ENCODE measurements around the gene EFCAB8.
A peak's percentile ranks its signal among the peaks of the same experiment; 100 is the strongest.

Gene EFCAB8

GRCh38 chr20:32967961-32968457 lies 109.3 kb downstream of the EFCAB8 start:
- peaks cover 3 to 51% of the 10 kb centered on the region in 2 experiments for H3K27me3 ChIP-seq (ENCODE audit: control insufficient read depth in 1 of 2, insufficient read depth in 1 of 2, low read length in 2 of 2)
- H3K9me3 ChIP-seq (ENCODE audit: control insufficient read depth, low read length), result no peaks in the 10 kb centered on the region
- H2BK15ac ChIP-seq (ENCODE audit: low read depth, poor library complexity, severe bottlenecking), result no peak overlapping the region
- no peak overlapping the region for H2BK12ac ChIP-seq (ENCODE audit: low read length in 2 of 2)
- no peak overlapping the region for H3K4me3 ChIP-seq (ENCODE audit: insufficient read depth in 1 of 2, low read depth in 1 of 2, low read length in 2 of 2)
- no peak overlapping the region for H3K14ac ChIP-seq (ENCODE audit: low read length in 2 of 2)
- no peak overlapping the region for H3K9ac ChIP-seq (ENCODE audit: low read length)
- no peak overlapping the region for H3K23ac ChIP-seq (ENCODE audit: low read length in 2 of 2)
- no peak overlapping the region for H2AFZ ChIP-seq (ENCODE audit: low read depth, low read length)
- no peaks in the 10 kb centered on the region for H3K4me1 ChIP-seq (ENCODE audit: control insufficient read depth, insufficient read depth, low read depth, low read length)
- WGBS, result 90% methylated on average over 16 of the region's 16 CpGs
- H4K91ac ChIP-seq (ENCODE audit: low read length), result no peak overlapping the region
- no peak overlapping the region for H3K4ac ChIP-seq (ENCODE audit: low read depth in 1 of 2, low read length in 2 of 2)
- H3K79me1 ChIP-seq (replicated peaks; ENCODE audit: low read length, poor library complexity, severe bottlenecking), result no peaks in the 10 kb centered on the region
- no peak overlapping the region for H3K18ac ChIP-seq (ENCODE audit: low read depth in 1 of 2, low read length in 2 of 2)
- H2AK5ac ChIP-seq (ENCODE audit: low read length, severe bottlenecking), result no peak overlapping the region
- no peak overlapping the region for H2BK5ac ChIP-seq (ENCODE audit: low read depth, low read length, poor library complexity, severe bottlenecking)
- H3K36me3 ChIP-seq (ENCODE audit: control insufficient read depth in 1 of 2, insufficient read depth in 2 of 2, low read depth in 1 of 2, low read length in 2 of 2), result no peaks in the 10 kb centered on the region
- H4K8ac ChIP-seq (ENCODE audit: low read length), result no peak overlapping the region
- no peak overlapping the region for H2BK120ac ChIP-seq (ENCODE audit: low read depth, low read length)
- no peak overlapping the region for H3K27ac ChIP-seq (ENCODE audit: low read length, poor library complexity, severe bottlenecking)
- no peak overlapping the region for H3K4me2 ChIP-seq (ENCODE audit: low read length, poor library complexity, severe bottlenecking)
- DNase-seq, result no peak

DNA sequence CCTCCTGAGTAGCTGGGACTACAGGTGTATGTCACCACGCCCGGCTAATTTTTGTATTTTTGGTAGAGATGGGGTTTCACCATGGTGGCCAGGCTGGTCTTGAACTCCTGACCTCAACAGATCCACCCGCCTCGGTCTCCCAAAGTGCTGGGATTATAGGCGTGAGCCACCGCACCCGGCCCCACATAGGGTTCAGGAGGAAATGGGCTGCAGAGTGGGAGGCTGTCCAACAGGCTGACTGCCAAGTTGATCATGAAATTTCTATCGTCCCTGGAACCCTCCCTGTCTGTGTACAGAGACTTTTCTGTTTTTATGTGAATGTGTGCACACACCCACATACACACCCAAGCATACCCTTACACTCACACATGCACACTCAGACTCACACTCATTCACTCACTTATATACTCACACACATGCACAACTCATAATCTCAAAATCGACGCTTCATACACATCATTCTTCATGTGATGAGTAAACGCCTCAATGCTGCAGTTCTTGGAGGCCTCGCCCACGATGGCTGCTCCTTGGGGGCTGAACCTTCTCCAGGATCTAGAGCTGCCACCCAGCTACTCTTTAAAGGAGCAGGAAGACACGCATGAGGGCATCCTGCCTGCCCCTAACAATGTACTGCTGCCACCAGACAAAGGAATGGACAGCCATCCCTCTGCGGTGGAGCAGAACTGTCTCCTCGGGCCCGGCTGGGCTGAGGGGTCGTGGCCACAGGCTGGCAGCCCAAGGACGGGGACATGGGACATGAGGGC lies 109.9 kb downstream of the EFCAB8 start:
- no peaks in the 10 kb centered on the region for H3K79me1 ChIP-seq (replicated peaks; ENCODE audit: low read length, poor library complexity, severe bottlenecking)
- no peaks in the 10 kb centered on the region for H3K4me1 ChIP-seq (ENCODE audit: control insufficient read depth, insufficient read depth, low read depth, low read length)
- no peaks in the 10 kb centered on the region for H3K36me3 ChIP-seq (ENCODE audit: control insufficient read depth in 1 of 2, insufficient read depth in 2 of 2, low read depth in 1 of 2, low read length in 2 of 2)
- H3K23ac ChIP-seq (ENCODE audit: low read length in 2 of 2), result no peak overlapping the region
- no peak overlapping the region for H3K4me2 ChIP-seq (ENCODE audit: low read length, poor library complexity, severe bottlenecking)
- no peak overlapping the region for H2AFZ ChIP-seq (ENCODE audit: low read depth, low read length)
- H2BK12ac ChIP-seq (ENCODE audit: low read length in 2 of 2), result no peak overlapping the region
- no peak overlapping the region for H2BK120ac ChIP-seq (ENCODE audit: low read depth, low read length)
- H2AK5ac ChIP-seq (ENCODE audit: low read length, severe bottlenecking), result no peak overlapping the region
- no peak overlapping the region for H3K4ac ChIP-seq (ENCODE audit: low read depth in 1 of 2, low read length in 2 of 2)
- no peak overlapping the region for H3K14ac ChIP-seq (ENCODE audit: low read length in 2 of 2)
- no peak overlapping the region for H3K4me3 ChIP-seq (ENCODE audit: insufficient read depth in 1 of 2, low read depth in 1 of 2, low read length in 2 of 2)
- H2BK5ac ChIP-seq (ENCODE audit: low read depth, low read length, poor library complexity, severe bottlenecking), result no peak overlapping the region
- no peak overlapping the region for H3K9ac ChIP-seq (ENCODE audit: low read length)
- DNase-seq, result no peak
- H3K27ac ChIP-seq (ENCODE audit: low read length, poor library complexity, severe bottlenecking), result no peak overlapping the region
- H3K18ac ChIP-seq (ENCODE audit: low read depth in 1 of 2, low read length in 2 of 2), result no peak overlapping the region
- H4K91ac ChIP-seq (ENCODE audit: low read length), result no peak overlapping the region
- H3K27me3 ChIP-seq (ENCODE audit: control insufficient read depth in 1 of 2, insufficient read depth in 1 of 2, low read length in 2 of 2), result peaks cover 3 to 51% of the 10 kb centered on the region in 2 experiments
- no peak overlapping the region for H4K8ac ChIP-seq (ENCODE audit: low read length)
- 86% methylated on average over 17 of the region's 19 CpGs for WGBS
- H3K9me3 ChIP-seq (ENCODE audit: control insufficient read depth, low read length), result no peaks in the 10 kb centered on the region
- H2BK15ac ChIP-seq (ENCODE audit: low read depth, poor library complexity, severe bottlenecking), result no peak overlapping the region

DNA sequence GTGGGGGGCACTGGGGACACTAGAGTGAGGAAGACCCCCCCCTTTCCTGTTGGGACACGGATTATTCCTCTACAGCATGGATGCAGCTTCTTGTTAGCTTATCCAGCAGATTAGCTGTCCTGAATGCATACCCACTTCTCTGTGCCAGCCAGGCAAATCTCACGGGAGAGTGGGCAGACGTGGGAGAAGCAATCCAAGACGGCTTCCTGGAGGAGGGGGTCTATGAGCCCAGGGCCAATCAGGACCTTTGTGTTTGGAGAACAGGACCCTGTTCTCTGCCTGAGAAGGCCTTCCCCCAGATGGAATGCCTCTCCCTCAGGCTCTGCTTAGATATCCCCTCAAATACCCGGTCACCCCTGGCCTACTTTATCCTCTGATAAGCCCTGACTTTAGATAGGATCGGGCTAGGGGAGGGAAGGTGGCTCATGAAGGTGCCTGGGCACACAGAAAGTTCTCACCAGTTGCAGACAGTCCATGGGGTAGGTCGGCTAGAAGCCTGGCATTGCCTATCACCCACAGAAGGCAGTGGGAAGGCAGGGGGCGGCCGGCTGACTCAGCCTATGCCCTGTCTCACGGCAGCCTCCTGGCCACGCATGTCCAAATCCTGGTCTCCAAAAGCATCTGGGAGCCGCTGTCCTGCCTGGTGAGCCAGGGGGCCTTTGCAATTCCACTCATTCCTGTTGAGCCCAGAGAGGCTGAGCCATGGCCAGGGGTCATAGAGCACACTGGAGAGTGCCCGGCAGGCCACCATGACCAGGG lies 110.8 kb downstream of the EFCAB8 start:
- no peak for DNase-seq
- H4K8ac ChIP-seq (ENCODE audit: low read length), result no peak overlapping the region
- H3K4me3 ChIP-seq (ENCODE audit: insufficient read depth in 1 of 2, low read depth in 1 of 2, low read length in 2 of 2), result no peak overlapping the region
- 87% methylated on average over 13 of the region's 13 CpGs for WGBS
- no peak overlapping the region for H2BK12ac ChIP-seq (ENCODE audit: low read length in 2 of 2)
- no peak overlapping the region for H2BK5ac ChIP-seq (ENCODE audit: low read depth, low read length, poor library complexity, severe bottlenecking)
- H3K4me2 ChIP-seq (ENCODE audit: low read length, poor library complexity, severe bottlenecking), result no peak overlapping the region
- peaks cover 3 to 54% of the 10 kb centered on the region in 2 experiments for H3K27me3 ChIP-seq (ENCODE audit: control insufficient read depth in 1 of 2, insufficient read depth in 1 of 2, low read length in 2 of 2)
- no peak overlapping the region for H2AFZ ChIP-seq (ENCODE audit: low read depth, low read length)
- no peaks in the 10 kb centered on the region for H3K79me1 ChIP-seq (replicated peaks; ENCODE audit: low read length, poor library complexity, severe bottlenecking)
- H2AK5ac ChIP-seq (ENCODE audit: low read length, severe bottlenecking), result no peak overlapping the region
- no peak overlapping the region for H3K4ac ChIP-seq (ENCODE audit: low read depth in 1 of 2, low read length in 2 of 2)
- no peak overlapping the region for H2BK120ac ChIP-seq (ENCODE audit: low read depth, low read length)
- H2BK15ac ChIP-seq (ENCODE audit: low read depth, poor library complexity, severe bottlenecking), result no peak overlapping the region
- no peaks in the 10 kb centered on the region for H3K9me3 ChIP-seq (ENCODE audit: control insufficient read depth, low read length)
- no peak overlapping the region for H4K91ac ChIP-seq (ENCODE audit: low read length)
- H3K9ac ChIP-seq (ENCODE audit: low read length), result no peak overlapping the region
- H3K18ac ChIP-seq (ENCODE audit: low read depth in 1 of 2, low read length in 2 of 2), result no peak overlapping the region
- peaks cover 4% of the 10 kb centered on the region for H3K4me1 ChIP-seq (ENCODE audit: control insufficient read depth, insufficient read depth, low read depth, low read length)
- H3K36me3 ChIP-seq (ENCODE audit: control insufficient read depth in 1 of 2, insufficient read depth in 2 of 2, low read depth in 1 of 2, low read length in 2 of 2), result no peaks in the 10 kb centered on the region
- peak overlapping the region in 1 of 2 experiments; percentile 15 for H3K23ac ChIP-seq (ENCODE audit: low read length in 2 of 2)
- no peak overlapping the region for H3K14ac ChIP-seq (ENCODE audit: low read length in 2 of 2)
- H3K27ac ChIP-seq (ENCODE audit: low read length, poor library complexity, severe bottlenecking), result no peak overlapping the region
